GM21515 (cell line): ENCODE measurements around the gene BCL7B.
"Not testable (repeated sequence)": the region's sequence is repeated elsewhere in the genome, so short reads cannot be mapped to it uniquely, and the experiment has no call there.

Source experiments
- ATAC-seq: cut with Tn5 transposase; IDR thresholded peaks from one replicate; pipeline ENCODE4 v1.9.1; 2021; ENCODE audit not compliant: unreplicated experiment

BCL7B gene

DNA sequence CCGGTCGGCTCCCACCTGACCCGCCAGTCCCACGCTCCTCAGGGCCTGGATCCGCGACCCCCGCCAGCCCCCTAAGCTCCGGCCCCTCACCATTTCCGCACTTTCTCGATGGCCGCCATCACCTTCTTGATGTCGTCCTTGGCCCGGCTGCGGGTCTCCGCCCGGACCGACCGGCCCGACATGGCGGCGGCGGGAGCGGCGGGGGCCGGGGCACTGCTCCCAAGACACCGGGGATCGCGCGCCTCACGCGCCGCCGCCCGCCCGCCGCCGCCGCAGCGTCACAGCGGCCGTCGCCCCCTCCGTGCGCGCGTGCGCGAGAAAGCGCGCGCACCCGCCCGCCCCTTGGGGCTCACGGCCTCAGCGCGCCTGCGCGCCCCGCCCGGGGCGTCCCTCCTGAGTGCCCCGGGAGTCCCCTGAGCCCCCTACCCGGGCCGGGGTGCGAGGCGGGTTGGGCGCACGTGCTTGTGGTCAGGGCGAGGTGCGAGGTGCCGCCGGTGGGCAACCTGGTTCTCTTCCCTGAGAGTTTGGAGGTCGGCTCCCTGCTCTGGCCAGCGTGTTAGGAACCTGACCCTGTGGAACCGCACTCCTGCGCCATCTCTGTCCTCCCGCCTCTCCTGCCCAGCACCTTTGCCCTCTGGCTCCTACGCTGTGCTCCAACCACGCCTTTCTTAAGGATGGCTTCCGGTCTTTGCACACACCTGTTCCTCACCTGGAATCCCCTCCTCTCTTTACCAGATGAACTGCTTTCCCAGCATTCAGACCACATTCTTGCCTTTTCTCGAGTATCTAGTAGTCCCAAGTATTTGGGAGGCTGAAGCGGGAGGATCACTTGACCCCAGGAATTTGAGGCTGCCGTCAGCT, at the start of gene BCL7B:
Gene BCL7B (minus strand): TSS at position 294 of the 861 bp plus-strand sequence. CDS start 112 bp downstream, at position 182.
- ATAC-seq = peak; percentile 44

DNA sequence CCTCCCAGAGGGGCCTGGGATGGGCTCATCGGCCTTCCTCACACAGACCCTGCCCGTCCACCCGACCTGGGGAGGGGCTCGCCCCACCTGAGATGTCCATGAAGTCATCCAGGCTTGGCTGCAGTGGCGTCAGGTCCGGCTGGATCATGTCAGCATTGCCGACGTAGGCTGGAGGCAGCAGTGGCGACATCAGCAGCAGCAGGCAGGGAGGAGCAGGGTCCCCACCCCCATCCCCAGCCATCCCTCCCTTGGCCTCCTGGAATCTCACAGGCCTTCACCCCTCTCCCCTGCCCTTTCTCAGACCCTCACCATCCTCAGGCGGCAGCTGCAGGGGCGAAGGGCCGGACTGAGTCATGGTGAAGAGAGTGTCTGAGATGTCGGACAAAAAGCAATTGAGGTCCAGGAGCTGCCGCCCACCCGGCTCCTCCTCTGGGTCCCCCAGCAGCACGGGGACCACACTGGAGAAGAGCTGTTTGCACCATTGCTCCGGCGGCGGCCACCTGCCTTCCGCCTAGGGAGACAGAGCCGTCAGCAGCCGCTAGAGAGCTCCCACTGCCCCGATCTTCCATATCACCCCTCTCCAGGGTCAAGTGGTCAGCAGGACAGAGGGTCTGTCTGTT, 48.2 kb upstream of the BCL7B start:
- no peak for ATAC-seq

DNA sequence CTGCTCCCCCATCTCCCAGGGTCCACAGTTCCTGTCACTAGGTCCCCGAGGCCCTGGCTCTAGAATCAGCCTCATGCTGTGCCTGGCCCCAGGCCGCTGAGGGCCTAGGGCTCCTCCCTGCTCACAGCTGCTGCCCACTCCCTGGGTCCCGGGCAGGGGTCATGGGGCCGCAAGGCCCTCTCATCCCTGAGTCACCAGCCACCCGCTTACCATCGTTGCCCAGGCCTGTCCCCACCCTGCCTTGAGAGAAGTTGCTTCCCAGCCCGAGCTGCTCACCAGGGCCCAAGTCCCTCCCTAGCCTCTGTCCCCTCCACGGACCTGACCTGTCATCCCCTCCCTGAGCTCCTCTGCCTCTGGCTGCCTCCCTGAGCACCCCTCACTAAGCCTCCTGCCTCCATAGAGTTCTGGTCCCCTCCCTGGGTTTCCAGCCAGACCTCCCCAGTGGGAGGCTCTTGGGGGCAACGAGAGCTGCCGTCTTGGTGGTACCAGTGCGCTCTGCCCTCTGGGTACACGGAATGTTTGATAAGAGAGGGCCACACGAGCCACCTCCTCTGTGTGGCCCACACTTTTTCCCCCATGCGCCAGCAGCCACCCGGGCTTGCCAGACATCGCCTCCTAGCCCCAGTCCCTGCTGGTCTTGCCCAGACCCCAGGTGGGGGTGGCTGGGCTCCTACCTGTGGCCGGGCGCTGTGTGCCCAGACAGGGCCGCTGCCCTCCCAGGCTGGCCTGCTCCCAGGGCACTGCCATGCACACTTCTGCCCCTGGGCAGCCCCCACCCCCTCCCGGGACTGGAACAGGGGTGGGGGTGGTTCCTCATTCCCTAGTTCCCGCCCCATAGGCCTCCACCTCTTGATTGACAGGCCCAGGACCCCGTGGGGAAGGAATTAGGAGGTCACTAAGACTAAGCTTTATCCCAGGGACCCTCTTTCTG, 45.5 kb upstream of the BCL7B start:
- ATAC-seq = no peak

DNA sequence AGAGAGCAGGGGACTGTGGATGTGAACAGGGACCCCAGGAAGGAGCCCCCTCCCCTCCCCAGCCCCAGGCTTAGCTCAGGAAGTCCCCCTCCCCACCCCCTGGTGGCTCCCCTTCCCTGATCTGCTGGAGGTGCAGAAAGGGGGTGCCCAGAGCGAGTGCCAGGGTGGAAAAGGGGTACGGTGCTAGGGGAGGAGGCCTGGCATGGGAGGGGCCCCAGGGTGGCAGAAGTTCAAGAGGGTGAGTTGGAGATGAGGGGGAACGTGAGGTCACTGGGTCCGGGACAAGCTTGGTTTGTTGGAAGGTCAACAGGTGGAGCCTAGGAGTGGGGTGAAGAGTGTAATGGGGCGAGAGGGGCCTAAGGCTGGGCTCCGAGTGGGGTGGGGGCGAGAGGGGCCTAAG, 42.4 kb upstream of the BCL7B start:
- no peak for ATAC-seq

DNA sequence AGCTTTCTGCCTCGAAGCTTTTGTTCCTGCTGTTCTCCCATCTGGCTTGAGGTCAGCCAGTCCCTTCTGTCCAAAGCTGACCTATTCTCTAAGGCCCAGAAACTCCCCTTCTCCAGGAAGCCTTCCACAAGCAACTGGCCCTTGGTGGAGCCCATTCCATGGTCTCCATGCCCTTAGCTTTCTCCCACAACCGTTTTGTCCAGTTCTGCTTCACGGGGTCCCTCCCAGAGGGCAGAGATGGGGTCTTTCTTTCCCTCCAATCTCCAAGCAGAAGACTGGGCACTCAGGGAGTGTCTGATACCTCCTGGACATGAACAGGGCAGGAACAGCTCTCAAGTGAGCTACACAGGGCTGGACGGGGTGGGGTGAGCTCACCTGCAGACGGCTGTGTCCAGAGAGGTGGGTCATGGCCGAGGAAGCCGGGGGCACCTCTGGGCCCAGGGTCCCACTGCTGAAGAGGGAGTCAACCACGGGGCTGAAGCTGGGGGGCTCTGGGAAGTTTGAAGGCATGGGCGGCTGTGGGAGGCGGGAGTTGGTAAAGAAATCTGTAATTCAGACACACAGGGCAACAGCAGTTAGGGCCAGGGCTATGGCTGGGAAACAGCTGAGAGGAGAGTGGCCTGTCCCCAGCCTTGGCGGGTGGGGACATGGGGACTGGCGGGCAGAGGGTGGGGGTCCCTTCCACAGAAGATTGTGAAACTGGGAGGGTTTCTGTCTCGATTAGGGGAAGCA, 41.8 kb upstream of the BCL7B start:
- no peak for ATAC-seq

GRCh38 chr7:73597978-73598782, 40.7 kb upstream of the BCL7B start:
- no peak for ATAC-seq

DNA sequence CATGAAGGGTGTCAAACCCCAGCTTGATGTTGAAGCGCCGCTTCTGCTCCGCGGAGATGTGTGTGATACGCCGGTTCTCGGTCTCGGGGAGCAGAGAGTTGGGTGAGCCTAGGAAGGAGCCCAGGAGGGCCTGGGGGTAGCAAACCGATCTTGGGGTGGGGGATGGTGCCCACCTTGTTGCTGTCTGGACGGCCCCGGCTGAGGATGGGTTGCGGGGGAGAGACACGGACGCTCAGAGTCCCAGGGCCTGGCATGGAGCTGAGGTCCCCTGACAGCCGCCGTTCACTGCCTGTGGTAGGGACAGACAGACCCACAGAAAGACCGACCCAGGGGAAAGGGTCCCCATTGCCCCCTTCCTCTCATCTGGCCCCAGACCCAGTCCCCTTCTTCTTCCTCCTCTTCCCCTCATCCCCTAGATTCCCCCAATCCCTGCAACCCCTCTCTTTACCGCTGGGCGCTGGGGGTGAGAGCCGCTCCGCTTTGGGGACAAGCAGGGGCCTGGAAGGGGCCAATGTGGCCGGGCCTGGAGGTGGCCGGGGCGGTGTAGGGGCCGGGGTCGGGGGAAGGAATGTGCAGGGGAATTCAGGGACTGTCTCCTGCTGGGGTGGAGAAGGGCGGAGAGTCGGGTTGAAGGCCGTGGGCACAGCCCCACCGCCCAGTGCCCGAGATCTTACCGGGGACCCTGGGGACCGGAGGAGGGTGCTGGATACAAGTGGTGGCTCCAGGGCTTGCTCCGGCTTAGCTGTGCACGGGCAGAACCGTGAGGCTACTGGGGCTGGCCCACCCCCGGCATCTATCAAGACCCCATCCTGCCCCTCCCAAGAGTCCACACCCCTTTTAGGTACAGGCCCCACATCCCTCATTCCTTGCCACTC, 38.9 kb upstream of the BCL7B start:
- ATAC-seq = no peak

DNA sequence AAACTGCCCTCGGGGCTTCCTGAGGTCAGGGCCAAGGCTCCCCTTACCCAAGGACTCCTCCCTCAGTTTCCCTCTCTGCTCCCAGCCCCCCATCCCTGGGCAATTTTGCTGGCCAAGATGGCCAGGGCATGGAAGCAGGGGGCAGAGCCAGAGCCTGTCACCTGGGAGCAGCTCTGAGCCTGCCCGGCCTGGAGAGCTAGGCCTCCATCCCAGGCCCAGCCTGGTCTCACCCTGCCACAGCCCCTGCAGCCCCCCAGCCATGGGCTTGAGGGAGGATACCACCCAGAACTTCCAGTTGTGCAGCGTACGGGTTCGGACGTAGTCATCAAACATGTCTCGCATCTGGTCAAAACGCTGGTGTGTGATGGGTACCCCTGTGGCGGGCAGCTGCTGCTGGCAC, 37.9 kb upstream of the BCL7B start:
- ATAC-seq = no peak

GRCh38 chr7:73593207-73594045, 35.9 kb upstream of the BCL7B start:
- no peak for ATAC-seq

GRCh38 chr7:73586911-73587310, 29.4 kb upstream of the BCL7B start:
- ATAC-seq = no peak

DNA sequence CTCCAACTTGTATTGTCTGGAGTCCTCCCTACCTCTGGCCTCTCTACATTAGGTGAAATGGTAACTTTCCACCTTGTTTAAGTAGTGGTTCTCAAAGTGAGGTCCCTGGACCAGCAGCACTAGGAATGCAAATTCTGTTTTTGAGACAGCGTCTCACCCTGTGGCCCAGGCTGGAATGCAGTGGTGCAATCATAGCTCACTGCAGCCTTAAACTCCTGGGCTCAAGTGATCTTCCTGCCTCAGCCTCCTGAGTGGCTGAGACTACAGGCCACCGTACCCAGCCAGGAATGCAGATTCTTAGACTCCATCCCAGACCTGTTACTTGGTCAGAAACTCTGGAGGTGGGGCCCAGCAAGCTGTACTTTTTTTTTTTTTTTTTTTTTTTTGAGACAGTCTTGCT, 27.7 kb upstream of the BCL7B start:
- no peak for ATAC-seq

- no peak for ATAC-seq
Measured at GRCh38 chr7:73582664-73583202, 25.2 kb upstream of the BCL7B start.

GRCh38 chr7:73581006-73581405, 23.5 kb upstream of the BCL7B start:
- not testable (repeated sequence) for ATAC-seq

DNA sequence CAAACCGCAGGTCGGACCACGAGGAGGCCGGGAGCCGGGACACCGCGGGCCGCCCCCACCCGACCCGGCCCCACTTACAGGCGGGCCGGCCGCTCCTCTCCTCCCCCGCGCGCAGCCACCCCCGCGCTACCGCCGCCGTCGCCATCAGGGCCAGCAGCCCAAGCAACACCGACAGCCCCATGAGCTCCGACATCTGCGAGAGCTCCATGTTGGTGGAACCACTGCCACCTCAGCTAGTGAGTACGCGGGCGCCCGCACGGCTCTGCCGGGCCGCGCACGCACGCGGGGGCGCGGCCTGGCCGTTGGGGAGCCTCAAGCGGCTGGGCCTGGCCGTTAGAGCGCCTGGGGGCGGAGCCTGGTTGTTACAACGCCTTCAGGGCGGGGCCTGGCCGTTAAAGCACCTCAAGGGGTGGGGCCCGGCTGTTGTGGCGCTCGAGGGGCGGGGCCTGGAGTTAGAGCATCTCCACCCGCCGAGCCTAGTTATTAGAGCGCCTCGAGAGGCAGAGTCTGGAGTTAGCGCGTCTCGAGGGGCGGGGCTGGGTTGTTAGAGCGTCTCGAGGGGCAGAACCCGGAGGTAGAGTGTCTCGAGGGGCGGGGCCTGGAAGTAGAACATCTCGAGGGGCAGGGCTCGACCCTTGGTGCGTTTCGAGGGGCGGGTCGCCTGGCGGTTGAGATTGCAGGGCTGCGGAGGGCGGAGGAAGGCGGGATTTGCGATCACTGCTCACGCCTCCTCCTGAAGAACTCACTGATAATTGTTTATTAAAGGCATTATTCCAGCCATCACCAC, 21.0 kb upstream of the BCL7B start, which contains the start of gene TBL2:
Gene TBL2 (minus strand): TSS at position 238 of the 787 bp plus-strand sequence. CDS start 30 bp downstream, at position 208.
- ATAC-seq = peak; percentile 83

DNA sequence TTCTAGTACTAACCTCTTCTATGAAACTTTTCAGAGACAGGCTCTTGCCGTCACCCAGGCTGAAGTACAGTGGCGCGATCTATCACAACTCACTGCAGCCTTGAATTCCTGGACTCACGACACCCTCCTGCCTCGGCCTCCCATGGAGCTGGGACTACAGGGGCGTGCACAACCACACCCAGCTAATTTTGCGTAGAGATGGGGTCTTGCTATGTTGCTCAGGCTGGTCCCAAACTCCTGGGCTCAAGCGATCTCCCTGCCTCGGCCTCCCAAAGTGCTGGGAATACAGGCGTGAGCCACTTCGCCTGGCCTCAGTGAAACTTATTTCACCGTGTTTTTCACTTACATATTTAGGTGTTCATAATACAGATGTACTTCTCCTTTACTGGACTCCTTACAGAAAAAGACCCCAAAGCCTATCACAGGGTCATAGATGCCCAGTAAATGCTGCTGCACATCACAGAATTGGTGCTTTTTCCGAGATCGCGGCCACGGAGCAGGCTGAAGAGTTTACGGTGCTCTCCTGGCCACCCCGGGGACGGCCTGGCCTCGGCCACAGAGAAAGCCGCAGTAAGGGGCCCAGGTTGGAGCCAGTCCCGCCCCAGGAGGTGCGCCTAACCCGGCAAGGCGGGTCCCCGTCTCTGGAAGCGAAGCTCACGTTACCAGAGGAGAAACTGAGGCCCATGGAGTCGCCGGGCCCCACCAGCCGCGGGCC, 20.3 kb upstream of the BCL7B start:
- peak; percentile 20 for ATAC-seq

DNA sequence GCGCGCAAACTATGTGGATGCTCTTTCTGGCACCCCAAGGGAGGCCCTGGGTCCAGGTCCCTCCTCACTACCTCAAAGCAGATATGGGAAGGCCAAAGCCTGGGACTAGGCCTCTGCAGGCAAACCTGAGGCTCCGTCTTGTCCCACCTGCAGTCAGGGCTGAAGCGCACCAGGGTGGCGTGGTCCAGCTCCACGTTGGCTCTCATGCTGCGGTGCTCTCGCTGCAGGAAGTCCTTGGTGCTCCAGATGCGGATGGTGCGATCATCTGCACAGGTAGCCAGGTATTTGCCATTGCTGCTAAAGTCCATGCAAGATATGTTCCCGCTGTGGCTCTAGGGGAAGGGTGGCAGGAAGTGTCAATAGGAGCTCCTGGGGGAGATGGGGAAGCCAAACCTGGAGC, 16.3 kb upstream of the BCL7B start:
- no peak for ATAC-seq
